Activated CD4-positive, alpha-beta T cell treated with anti-CD3 and anti-CD28 coated beads, Interleukin-2, amount 50 U/mL, for 16 hours (primary cell): Measurements from ENCODE around the gene NCOA3.
"Not testable (repeated sequence)": the region's sequence is repeated elsewhere in the genome, so short reads cannot be mapped to it uniquely, and the experiment has no call there.

Experiments
- DNase-seq: peaks from one replicate; pipeline ENCODE4 v3.0.0-alpha.2; 2020

The NCOA3 gene

DNA sequence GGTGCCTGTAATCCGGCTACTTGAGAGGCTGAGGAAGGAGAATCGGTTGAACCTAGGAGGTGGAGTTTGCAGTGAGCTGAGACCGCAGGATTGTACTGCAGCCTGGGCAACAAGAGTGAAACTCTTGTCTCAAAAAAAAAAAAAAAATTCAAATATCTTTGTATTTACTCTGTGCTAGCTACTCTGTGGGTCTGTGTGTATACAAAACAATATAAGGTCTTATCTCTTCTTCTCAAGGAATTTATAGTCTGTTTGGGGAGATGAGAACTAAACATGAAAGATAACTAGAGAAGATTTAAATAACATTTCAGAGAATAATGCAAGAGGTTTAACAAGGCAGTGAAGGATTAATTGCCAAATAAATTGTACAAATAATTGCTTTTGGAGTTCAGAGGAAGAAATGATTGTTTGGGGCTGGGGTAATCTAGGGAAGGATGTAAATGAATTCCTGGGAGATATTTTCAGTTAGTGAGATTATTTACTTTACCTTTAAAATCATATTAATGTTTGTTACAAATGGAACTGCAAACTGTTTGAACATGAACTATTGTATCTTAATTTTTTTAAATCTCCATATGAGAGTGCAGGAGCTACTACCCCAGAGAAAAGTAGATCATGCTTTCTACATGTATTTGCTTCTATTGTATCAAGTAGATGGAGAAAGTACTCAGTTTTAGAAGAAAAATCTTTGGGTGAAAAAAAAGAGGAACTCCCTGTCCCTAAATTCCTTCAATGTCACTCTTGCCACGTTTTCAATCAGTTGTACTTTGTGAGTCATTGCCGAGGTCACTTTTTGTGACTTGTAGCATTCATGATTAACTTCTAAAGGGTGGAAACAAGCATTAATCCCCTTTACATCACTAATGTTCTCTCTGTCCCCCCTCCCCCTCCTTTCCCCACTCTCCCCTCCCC is 39.0 kb downstream of the NCOA3 start:
- DNase-seq = peak; percentile 16

GRCh38 chr20:47541355-47541922 is 39.8 kb downstream of the NCOA3 start:
- no peak for DNase-seq

GRCh38 chr20:47543006-47543431 is 41.3 kb downstream of the NCOA3 start:
- DNase-seq = no peak

- DNase-seq = no peak
Measured at GRCh38 chr20:47544240-47544639, 42.6 kb downstream of the NCOA3 start.

- DNase-seq = no peak
Measured at GRCh38 chr20:47544852-47545251, 43.2 kb downstream of the NCOA3 start.

GRCh38 chr20:47545499-47545898 is 43.8 kb downstream of the NCOA3 start:
- DNase-seq = no peak

DNA sequence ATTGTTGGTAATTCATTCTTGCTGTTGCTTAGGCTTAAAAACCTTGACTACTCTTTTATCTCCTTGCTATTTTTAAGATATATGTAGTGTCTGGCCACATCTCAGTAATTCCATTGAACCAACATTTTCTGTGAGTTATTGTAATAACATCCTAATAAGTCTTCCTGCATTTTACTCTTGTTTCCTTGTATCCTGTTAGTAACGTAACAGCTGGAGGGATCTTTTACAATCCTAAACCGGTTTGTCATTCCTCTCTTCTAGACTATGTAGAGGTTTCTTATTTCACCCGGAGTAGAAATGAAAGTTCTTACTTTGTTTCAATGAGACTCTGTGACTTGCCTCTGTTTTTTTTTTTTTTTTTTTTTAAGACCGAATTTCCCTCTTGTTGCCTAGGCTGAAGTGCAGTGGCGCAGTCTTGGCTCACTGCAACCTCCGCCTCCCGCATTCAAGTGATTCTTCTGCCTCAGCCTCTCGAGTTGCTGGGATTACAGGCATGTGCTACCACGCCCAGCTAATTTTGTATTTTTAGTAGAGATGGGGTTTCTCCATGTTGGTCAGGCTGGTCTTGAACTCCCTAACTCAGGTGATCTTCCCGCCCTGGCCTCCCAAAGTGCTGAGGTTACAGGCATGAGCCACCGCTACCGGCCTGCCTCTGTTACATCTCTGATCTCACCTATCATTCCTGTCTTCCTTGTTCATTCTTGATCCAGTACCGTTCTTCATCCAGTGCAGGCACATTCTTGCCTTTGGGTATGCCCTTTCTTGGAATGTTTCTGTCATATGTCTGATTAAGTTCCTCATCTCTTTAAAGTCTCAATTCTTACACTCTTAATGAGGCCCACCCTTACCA is 44.7 kb downstream of the NCOA3 start:
- DNase-seq = no peak

- no peak for DNase-seq
Measured at GRCh38 chr20:47547034-47547387, 45.3 kb downstream of the NCOA3 start.

DNA sequence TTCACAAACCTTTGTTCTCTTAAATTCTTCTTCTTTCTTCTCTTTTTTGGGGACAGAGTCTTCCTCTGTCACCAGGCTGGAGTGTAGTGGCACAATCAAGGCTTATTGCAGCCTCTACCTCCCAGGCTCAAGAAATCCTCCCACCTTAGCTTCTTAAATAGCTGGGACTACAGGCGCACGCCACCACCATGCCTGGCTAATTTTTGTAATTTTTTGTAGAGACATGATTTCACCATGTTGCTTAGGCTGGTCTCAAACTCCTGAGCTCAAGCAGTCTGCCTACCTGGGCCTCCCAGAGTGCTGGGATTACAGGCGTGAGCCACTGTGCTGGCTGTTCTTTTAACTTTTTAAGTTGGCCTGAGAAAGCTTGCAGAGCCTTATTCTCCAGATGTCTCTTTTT is 48.0 kb downstream of the NCOA3 start:
- DNase-seq = no peak

GRCh38 chr20:47551222-47551621 is 49.5 kb downstream of the NCOA3 start:
- no peak for DNase-seq

- no peak for DNase-seq
Measured at GRCh38 chr20:47551841-47552240, 50.2 kb downstream of the NCOA3 start.

GRCh38 chr20:47552996-47553395 is 51.3 kb downstream of the NCOA3 start:
- no peak for DNase-seq

DNA sequence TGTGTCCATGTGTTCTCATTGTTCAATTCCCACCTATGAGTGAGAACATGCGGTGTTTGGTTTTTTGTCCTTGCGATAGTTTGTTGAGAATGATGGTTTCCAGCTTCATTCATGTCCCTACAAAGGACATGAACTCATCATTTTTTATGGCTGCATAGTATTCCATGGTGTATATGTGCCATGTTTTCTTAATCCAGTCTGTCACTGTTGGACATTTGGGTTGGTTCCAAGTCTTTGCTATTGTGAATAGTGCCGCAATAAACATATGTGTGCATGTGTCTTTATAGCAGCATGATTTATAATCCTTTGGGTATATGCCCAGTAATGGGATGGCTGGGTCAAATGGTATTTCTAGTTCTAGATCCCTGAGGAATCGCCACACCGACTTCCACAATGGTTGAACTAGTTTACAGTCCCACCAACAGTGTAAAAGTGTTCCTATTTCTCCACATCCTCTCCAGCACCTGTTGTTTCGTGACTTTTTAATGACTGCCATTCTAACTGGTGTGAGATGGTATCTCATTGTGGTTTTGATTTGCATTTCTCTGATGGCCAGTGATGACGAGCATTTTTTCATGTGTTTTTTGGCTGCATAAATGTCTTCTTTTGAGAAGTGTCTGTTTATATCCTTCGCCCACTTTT is 52.0 kb downstream of the NCOA3 start:
- DNase-seq = not testable (repeated sequence)

DNA sequence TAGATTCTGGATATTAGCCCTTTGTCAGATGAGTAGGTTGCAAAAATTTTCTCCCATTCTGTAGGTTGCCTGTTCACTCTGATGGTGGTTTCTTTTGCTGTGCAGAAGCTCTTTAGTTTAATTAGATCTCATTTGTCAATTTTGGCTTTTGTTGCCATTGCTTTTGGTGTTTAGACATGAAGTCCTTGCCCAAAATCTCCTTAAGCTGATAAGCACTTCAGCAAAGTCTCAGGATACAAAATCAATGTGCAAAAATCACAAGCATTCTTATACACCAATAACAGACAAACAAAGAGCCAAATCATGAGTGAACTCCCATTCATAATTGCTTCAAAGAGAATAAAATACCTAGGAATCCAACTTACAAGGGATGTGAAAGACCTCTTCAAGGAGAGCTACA is 52.6 kb downstream of the NCOA3 start:
- DNase-seq = not testable (repeated sequence)

GRCh38 chr20:47557218-47557617 is 55.5 kb downstream of the NCOA3 start:
- no peak for DNase-seq

GRCh38 chr20:47557791-47558190 is 56.1 kb downstream of the NCOA3 start:
- DNase-seq = no peak

- DNase-seq = no peak
Measured at GRCh38 chr20:47558295-47559066, 56.8 kb downstream of the NCOA3 start.

GRCh38 chr20:47559141-47559540 is 57.5 kb downstream of the NCOA3 start:
- no peak for DNase-seq

DNA sequence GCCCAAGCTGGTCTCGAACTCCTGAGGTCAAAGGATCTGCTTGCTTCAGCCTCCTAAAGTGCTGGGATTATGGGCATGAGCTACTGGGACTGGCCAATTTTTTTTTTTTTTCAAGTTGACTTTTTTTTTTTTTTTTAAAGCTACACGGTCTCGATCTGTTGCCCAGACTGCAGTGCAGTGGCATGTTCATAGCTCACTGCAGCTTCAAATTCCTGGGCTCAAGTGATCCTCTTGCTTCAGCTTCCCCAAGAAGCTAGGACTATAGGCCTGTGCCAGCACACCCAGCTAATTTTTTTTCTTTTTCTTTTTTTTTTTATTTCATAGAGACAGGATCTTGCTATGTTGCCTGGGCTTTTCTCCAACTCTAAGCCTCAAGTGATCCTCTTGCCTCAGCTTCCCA is 59.5 kb downstream of the NCOA3 start:
- DNase-seq = no peak

GRCh38 chr20:47561603-47562583 is 60.2 kb downstream of the NCOA3 start:
- DNase-seq = no peak

- DNase-seq = no peak
Measured at GRCh38 chr20:47566269-47566668, 64.6 kb downstream of the NCOA3 start.
